Psoas muscle (tissue), 8 donors: Measurements from ENCODE around the gene KLHL25. TPM values are rescaled to one million over a fixed set of nuclear protein-coding genes. Genes with fewer than 3 reads are reported as not detected.
"Not testable (repeated sequence)": the region's sequence is repeated elsewhere in the genome, so short reads cannot be mapped to it uniquely, and the experiment has no call there.

Experiments used
- ATAC-seq, 4 donors: fragments of 200-7000 bp; cut with Tn5 transposase; one replicate each; pipeline ENCODE4 v1.9.1; 2020; ENCODE audit warnings: moderate library complexity in 3 of 4, mild to moderate bottlenecking in 2 of 4
- DNase-seq, 2 donors: peaks; one replicate each; pipeline ENCODE4 v3.0.0-alpha.2; 2020
- H3K27ac ChIP-seq: fragments of 200-600 bp; one replicate; pipeline ENCODE4 v1.8.0; 2022
- H3K27me3 ChIP-seq, 3 donors: fragments of 200-600 bp in 1 of 3; one replicate each; pipeline versions ENCODE4 v1.6.1 to v1.8.0; 2013 to 2022; ENCODE audit warnings: low read length in 2 of 3, mild to moderate bottlenecking in 2 of 3, moderate library complexity in 1 of 3; ENCODE audit not compliant: insufficient read depth in 3 of 3
- H3K36me3 ChIP-seq, 2 donors: fragments of 200-600 bp in 1 of 2; one replicate each; pipeline versions ENCODE4 v1.6.1 to v1.8.0; 2013 to 2022; ENCODE audit warnings: low read depth in 1 of 2, mild to moderate bottlenecking in 1 of 2, moderate library complexity in 1 of 2; ENCODE audit not compliant: insufficient read depth in 1 of 2
- H3K4me1 ChIP-seq: fragments of 200-600 bp; one replicate; pipeline ENCODE4 v1.8.0; 2022
- H3K4me3 ChIP-seq: fragments of 200-600 bp; one replicate; pipeline ENCODE4 v1.8.0; 2022; ENCODE audit warnings: mild to moderate bottlenecking
- H3K9me3 ChIP-seq: fragments of 200-600 bp; one replicate; pipeline ENCODE4 v1.8.0; 2022
- CTCF ChIP-seq: fragments of 200-600 bp; IDR thresholded peaks from one replicate; pipeline ENCODE4 v1.8.0; 2022; ENCODE audit warnings: antibody characterized with exemption
- WGBS, 3 donors: extraction: QIAGEN DNeasy Blood & Tissue Kit; methylation state at CpG; one replicate each; pipeline versions ENCODE4 v1.1.6 to v1.1.7; 2013; 5-methylcytosine and 5-hydroxymethylcytosine counted together
- intact Hi-C, 2 donors: fragments of 100-400 bp; cut with DNase I; formaldehyde crosslinking; loops; one replicate each; pipeline versions ENCODE4 v1.11.0 to v1.14.2; 2022
- polyA plus RNA-seq, 3 donors: library from polyadenylated mRNA; stranded (reverse); fragments of 200-250 nt; gene quantifications; one replicate each; pipeline ENCODE4 v1.2.3, GENCODE V29; 2013
- total RNA-seq, 4 donors: library from RNA; stranded (reverse); fragmentation: NEBNext Ultra II Directional in 2 of 4; extraction: Animal tissue kit (Norgen Biotek cat#: 25700) in 2 of 4; gene quantifications; one replicate each; pipeline versions ENCODE4 v1.2.1 to v1.2.4, GENCODE V29; 2021 to 2023
- donor health status: healthy with polysubstance abuse.
- donor health status: DM: no; HTN: no; CAD: no; lungs with moderate emphysema.
- donor health status: Bipolar disorder and iron deficiency.
- donor health status: healthy.
- donor health status: DM: yes; HTN: yes; CAD: no.
- donor health status: DM: no; HTN: no; CAD: no.
- donor health status: DM: no; HTN: no; CAD: no.
- donor health status: DM: yes; HTN: yes; CAD: no.

The KLHL25 gene
- total and polyA plus RNA-seq, 7 donors, result 3.8 to 15.7 (median 8.1) TPM

- Histone ChIP-seq H3K27ac (no peak overlapping the region), H3K4me3 (no peak overlapping the region), H3K36me3 (no peaks in the 10 kb centered on the region), H3K9me3 (no peaks in the 10 kb centered on the region), H3K4me1 (no peaks in the 10 kb centered on the region), H3K27me3 (no peaks in the 10 kb centered on the region)
- intact Hi-C loops, result loop anchor here (2.0 to 10.0 kb wide), 3 partner anchors 84 to 537 kb away; no protein-coding TSS in a partner anchor
- peak; percentile 63 for TF ChIP-seq CTCF
- WGBS, 3 donors, result 54 to 60% (median 58%) methylated on average over 15 of the region's 15 CpGs
- peak; percentile 56 to 78 for DNase-seq
- ATAC-seq, result peak; percentile 84 to 96 (median 90)
These were observed 36.8 kb upstream of the KLHL25 start for GRCh38 chr15:85831415-85832113.

- ATAC-seq, H3K27me3 ChIP-seq, H3K4me1 ChIP-seq, DNase-seq, H3K9me3 ChIP-seq, H3K36me3 ChIP-seq, H3K27ac ChIP-seq, H3K4me3 ChIP-seq: not testable (repeated sequence)
- WGBS, 3 donors, result 89 to 93% (median 92%) methylated on average over 4 of the region's 4 CpGs
- intact Hi-C loops, result loop anchor here (2.0 to 10.0 kb wide), 3 partner anchors 82 to 535 kb away; no protein-coding TSS in a partner anchor
These were observed 35.0 kb upstream of the KLHL25 start for GRCh38 chr15:85829754-85830153.

- 66 to 80% (median 73%) methylated on average over 4 of the region's 4 CpGs for WGBS, 3 donors
- H3K9me3 ChIP-seq, result no peaks in the 10 kb centered on the region
- intact Hi-C loops, result no loop called here
- H3K4me1 ChIP-seq, result no peaks in the 10 kb centered on the region
- DNase-seq, result no peak
- TF ChIP-seq CTCF, result no peak
- no peak overlapping the region for H3K27ac ChIP-seq
- no peak overlapping the region for H3K4me3 ChIP-seq
- no peaks in the 10 kb centered on the region for H3K36me3 ChIP-seq
- H3K27me3 ChIP-seq, result no peaks in the 10 kb centered on the region
- no peak for ATAC-seq
These were observed 34.1 kb upstream of the KLHL25 start for GRCh38 chr15:85828874-85829273.

- ATAC-seq, result no peak
- DNase-seq, result no peak
- Histone ChIP-seq H3K27me3 (no peaks in the 10 kb centered on the region), H3K9me3 (no peaks in the 10 kb centered on the region), H3K27ac (no peak overlapping the region), H3K36me3 (no peaks in the 10 kb centered on the region), H3K4me3 (no peak overlapping the region), H3K4me1 (no peaks in the 10 kb centered on the region)
- intact Hi-C loops, result no loop called here
- 48 to 95% (median 61%) methylated on average over 1 of the region's 1 CpG for WGBS, 3 donors
- TF ChIP-seq CTCF, result no peak
These were observed 33.4 kb upstream of the KLHL25 start for GRCh38 chr15:85828126-85828525.

GRCh38 chr15:85826756-85827515 is 32.2 kb upstream of the KLHL25 start:
- WGBS, 3 donors, result 76 to 85% (median 82%) methylated on average over 7 of the region's 7 CpGs
- intact Hi-C loops, result no loop called here

More at GRCh38 chr15:85826756-85827515, 32.2 kb upstream of the KLHL25 start:
- TF ChIP-seq CTCF, result no peak
- ATAC-seq, result no peak
- H3K9me3 ChIP-seq, result no peaks in the 10 kb centered on the region
- H3K4me1 ChIP-seq, result no peaks in the 10 kb centered on the region
- H3K27ac ChIP-seq, result no peak overlapping the region
- no peak for DNase-seq
- H3K4me3 ChIP-seq, result no peak overlapping the region
- no peaks in the 10 kb centered on the region for H3K27me3 ChIP-seq
- H3K36me3 ChIP-seq, result no peaks in the 10 kb centered on the region
